K562 (cell line): ENCODE results near the gene HPRT1. TPM values are rescaled to one million over a fixed set of nuclear protein-coding genes. Genes with fewer than 3 reads are reported as not detected.

Experiments used
- ATAC-seq: fragments of 200-7000 bp; cut with Tn5 transposase; 3 replicates; pipeline ENCODE4 v1.9.1; 2020; ENCODE audit warnings: moderate library complexity
- Bru-seq: library from RNA; stranded (reverse); fragments of 400-500 nt; gene quantifications from one replicate; lab custom pipeline; 2021; lab: Mats Ljungman, UMichigan
- BruChase-seq, 2 experiments: library from RNA; stranded (reverse); fragments of 400-500 nt; gene quantifications; one replicate each; lab custom pipeline; 2021; lab: Mats Ljungman, UMichigan
- BruUV-seq: library from RNA; stranded (reverse); fragments of 400-500 nt; replicated peaks from 2 replicates; lab custom pipeline; 2021; lab: Mats Ljungman, UMichigan
- CTCF ChIA-PET: fragments of 300-600 bp; formaldehyde crosslinking; extraction: SDS; loops from one replicate; lab custom pipeline; 2021; ENCODE audit warnings: low intra/inter-chr PET ratio; lab: Yijun Ruan, JAX
- POLR2A ChIA-PET: fragments of 300-600, 350-650 bp; sonication (Branson Sonifier 250); formaldehyde crosslinking; extraction: SDS; loops from one replicate; lab custom pipeline; 2021; ENCODE audit warnings: antibody characterized with exemption, inconsistent platforms; lab: Yijun Ruan, JAX
- DNase-seq, 4 experiments: peaks; one replicate each; pipeline versions ENCODE4 v3.0.0 to v3.0.0-alpha.2; 2011 to 2018; ENCODE audit warnings: low spot score in 3 of 4, mixed read lengths in 3 of 4; ENCODE audit errors: extremely low read depth in 1 of 4
- FAIRE-seq: peaks from 2 replicates; lab custom pipeline; 2011; peaks lifted over from hg19 to GRCh38; lab: Jason Lieb, UNC
- H2AFZ ChIP-seq: 2 replicates; pipeline ENCODE4 v1.6.0; 2011; ENCODE audit warnings: low read depth, low read length, control low read depth, inconsistent platforms
- H3K27ac ChIP-seq: fragments of 200-600 bp; 3 replicates; pipeline ENCODE4 v1.8.0; 2011; ENCODE audit warnings: low read depth, mild to moderate bottlenecking, control low read depth, inconsistent platforms, low read length, moderate library complexity, mixed read lengths; ENCODE audit errors: extremely low read depth
- H3K27me3 ChIP-seq, 2 experiments: fragments of 300-600 bp in 1 of 2; 2 replicates in 1 of 2; 3 replicates in 1 of 2; pipeline versions ENCODE4 v1.6.0 to v1.8.0; 2011; ENCODE audit warnings: inconsistent platforms in 2 of 2, low read length in 2 of 2, mild to moderate bottlenecking in 1 of 2, mixed read lengths in 1 of 2, moderate library complexity in 1 of 2; ENCODE audit not compliant: control insufficient read depth in 2 of 2, insufficient read depth in 2 of 2
- H3K36me3 ChIP-seq: fragments of 300-600 bp; 3 replicates; pipeline ENCODE4 v1.8.0; 2011; ENCODE audit warnings: mild to moderate bottlenecking, low read length, inconsistent platforms; ENCODE audit not compliant: control insufficient read depth, insufficient read depth
- H3K4me1 ChIP-seq, 2 experiments: fragments of 200-600 bp in 1 of 2; replicated peaks in 1 of 2; 2 replicates in 1 of 2; 3 replicates in 1 of 2; pipeline versions ENCODE4 v1.5.1 to v1.8.0; 2011; ENCODE audit warnings: inconsistent platforms in 2 of 2, low read length in 2 of 2, mild to moderate bottlenecking in 1 of 2, mixed read lengths in 1 of 2, moderate library complexity in 1 of 2; ENCODE audit not compliant: control insufficient read depth in 2 of 2, insufficient read depth in 2 of 2
- H3K4me2 ChIP-seq: 2 replicates; pipeline ENCODE4 v1.6.1; 2011; ENCODE audit warnings: low read length, control low read depth, inconsistent platforms, mixed read lengths; ENCODE audit not compliant: insufficient read depth
- H3K4me3 ChIP-seq: fragments of 200-600 bp; sonication (generic), shearing (Covaris generic); 2 replicates; pipeline ENCODE4 v1.5.1; 2016; ENCODE audit warnings: control low read depth, inconsistent platforms
- H3K79me2 ChIP-seq: fragments of 200-600 bp; 3 replicates; pipeline ENCODE4 v1.8.0; 2011; ENCODE audit warnings: low read length, inconsistent platforms; ENCODE audit not compliant: control insufficient read depth, insufficient read depth
- H3K9ac ChIP-seq, 2 experiments: 2 replicates each; pipeline versions ENCODE4 v1.6.0 to v1.6.1; 2011; ENCODE audit warnings: low read depth in 2 of 2, low read length in 2 of 2, control low read depth in 1 of 2, inconsistent platforms in 1 of 2, mild to moderate bottlenecking in 1 of 2, mixed read lengths in 1 of 2; ENCODE audit not compliant: insufficient read depth in 1 of 2
- H3K9me1 ChIP-seq: one replicate; pipeline ENCODE4 v1.6.0; 2011; ENCODE audit warnings: inconsistent platforms, mild to moderate bottlenecking, low read length, moderate library complexity; ENCODE audit not compliant: control insufficient read depth, insufficient read depth
- H3K9me3 ChIP-seq: replicated peaks from 2 replicates; pipeline ENCODE4 v1.5.1; 2011; ENCODE audit warnings: low read depth, low read length, inconsistent platforms; ENCODE audit not compliant: control insufficient read depth, insufficient read depth
- H4K20me1 ChIP-seq: replicated peaks from 2 replicates; pipeline ENCODE4 v1.6.1; 2011; ENCODE audit warnings: low read length, inconsistent platforms, mixed read lengths; ENCODE audit not compliant: control insufficient read depth, insufficient read depth
- EGR1 ChIP-seq: fragments of 450-650 bp; conservative IDR thresholded peaks from 2 replicates; pipeline ENCODE4 v1.6.1; 2017; ENCODE audit warnings: mild to moderate bottlenecking
- GABPB1 ChIP-seq: sonication (generic); formaldehyde crosslinking; IDR thresholded peaks from 2 replicates; pipeline ENCODE4 v1.8.0; 2022; ENCODE audit warnings: mild to moderate bottlenecking, missing genetic modification reagents
- KLF1 ChIP-seq: fragments of 450-650 bp; IDR thresholded peaks from 2 replicates; pipeline ENCODE4 v1.6.1; 2016; ENCODE audit warnings: missing genetic modification characterization, missing compliant biosample characterization
- MAFK ChIP-seq: IDR thresholded peaks from 2 replicates; pipeline ENCODE4 v1.6.1; 2011; ENCODE audit warnings: low read length, improper control_type of control experiment
- MIER1 ChIP-seq: fragments of 450-650 bp; IDR thresholded peaks from 2 replicates; pipeline ENCODE4 v1.6.1; 2016; ENCODE audit warnings: antibody characterized with exemption, mild to moderate bottlenecking, low read depth
- MYC ChIP-seq, 2 experiments: fragments of 250-450 bp in 1 of 2; sonication (Bioruptor Pico) in 1 of 2; IDR thresholded peaks; 2 replicates each; pipeline versions ENCODE4 v1.5.1 to v1.6.1; 2012 to 2021; ENCODE audit warnings: low read depth in 2 of 2, borderline replicate concordance in 1 of 2, improper control_type of control experiment in 1 of 2, low read length in 1 of 2, mild to moderate bottlenecking in 1 of 2, moderate library complexity in 1 of 2
- SLC30A9 ChIP-seq: fragments of 250-450 bp; sonication (Bioruptor Pico); IDR thresholded peaks from 2 replicates; pipeline ENCODE4 v1.8.0; 2022; ENCODE audit warnings: mild to moderate bottlenecking, moderate library complexity
- SP1 ChIP-seq: sonication (generic); formaldehyde crosslinking; IDR thresholded peaks from 2 replicates; pipeline ENCODE4 v1.8.1; 2022; ENCODE audit warnings: mild to moderate bottlenecking, missing genetic modification reagents
- TBP ChIP-seq: optimal IDR thresholded peaks from 2 replicates; pipeline ENCODE3; 2011; ENCODE audit warnings: low read depth, low read length, improper control_type of control experiment
- TEAD1 ChIP-seq, 2 experiments: fragments of 450-650 bp in 1 of 2; sonication (generic) in 1 of 2; formaldehyde crosslinking; IDR thresholded peaks; 2 replicates each; pipeline versions ENCODE4 v1.4.0 to v1.8.0; 2020 to 2022; ENCODE audit warnings: mild to moderate bottlenecking in 2 of 2, missing genetic modification reagents in 1 of 2
- WHSC1 ChIP-seq: IDR thresholded peaks from one replicate; pipeline ENCODE4 v1.6.1; 2012; ENCODE audit warnings: low read length, control low read depth, inconsistent platforms
- ZNF263 ChIP-seq: sonication (generic); formaldehyde crosslinking; IDR thresholded peaks from 2 replicates; pipeline ENCODE4 v1.8.0; 2022; ENCODE audit warnings: mild to moderate bottlenecking, missing genetic modification reagents, borderline replicate concordance
- WGBS: fragments of 100-300 bp; shearing (Covaris generic); methylation state at CpG from one replicate; pipeline ENCODE4 v1.1.6; 2016; ENCODE audit warnings: low coverage, mixed read lengths; ENCODE audit not compliant: insufficient coverage; ENCODE audit errors: missing lambda C conversion rate; 5-methylcytosine and 5-hydroxymethylcytosine counted together
- in situ Hi-C: fragments of 300-500 bp; cut with MboI; formaldehyde crosslinking; loops from 4 replicates; pipeline ENCODE4 v1.15.0; 2018; ENCODE audit warnings: inconsistent platforms, mixed read lengths
- intact Hi-C: fragments of 100-400 bp; cut with micrococcal nuclease; formaldehyde crosslinking; loops from 2 replicates; pipeline ENCODE4 v1.14.2; 2022
- long read RNA-seq, 3 experiments: library from polyadenylated mRNA in 2 of 3; library from RNA in 1 of 3; unstranded in 2 of 3; stranded (forward) in 1 of 3; transcript quantifications; one replicate each; pipeline ENCODE4 v2.0.0, GENCODE V29; 2019 to 2022
- polyA minus RNA-seq, 3 experiments: library from RNA; depleted of rRNA, polyadenylated mRNA; stranded (reverse); fragments of >200 nt; gene quantifications; 2 replicates each; pipeline ENCODE4 v1.2.3, GENCODE V29; 2011
- polyA plus RNA-seq, 8 experiments: library from polyadenylated mRNA; depleted of rRNA in 4 of 8; stranded (reverse) in 5 of 8; unstranded in 3 of 8; fragments of >200 nt; fragmentation: Nextera tagmentation in 2 of 8; fragmentation: Illumina TruSeq in 1 of 8; extraction: Ambion mirVana in 2 of 8; extraction: Trizol in 1 of 8; gene quantifications; 2 replicates each; pipeline versions ENCODE4 v1.2.1 to v1.2.3, GENCODE V29; 2011 to 2014; ENCODE audit warnings: inconsistent platforms in 1 of 8, missing spikeins in 1 of 8
- total RNA-seq, 7 experiments: library from RNA; depleted of rRNA in 6 of 7; stranded (reverse); fragments of >200 nt in 6 of 7; fragmentation: Illumina TruSeq in 2 of 7; extraction: Trizol in 2 of 7; gene quantifications; 2 replicates each; pipeline versions ENCODE4 v1.2.1 to v1.2.3, GENCODE V29; 2011 to 2021; ENCODE audit warnings: low replicate concordance in 1 of 7

The HPRT1 gene
- total RNA-seq (2011; cell fraction: chromatin; rRNA removed; ENCODE audit: low replicate concordance): 17.7 and 28.9 TPM in 2 replicates
- total RNA-seq (2011; cell fraction: nucleolus; rRNA removed): 7.0 and 9.9 TPM in 2 replicates
- 23.0 and 26.9 TPM in 2 replicates for total RNA-seq (2011; cell fraction: nucleoplasm; rRNA removed)
- total RNA-seq (2014; rRNA removed) (24.4 and 28.6 TPM in 2 replicates), total RNA-seq (2014; rRNA removed; fragmentation: Illumina TruSeq; extraction: Trizol) (56.4 and 64.8 TPM in 2 replicates), total RNA-seq (2015; rRNA removed; fragmentation: Illumina TruSeq; extraction: Trizol) (39.3 and 39.5 TPM in 2 replicates), total RNA-seq (2021) (96.8 and 98.0 TPM in 2 replicates), polyA plus RNA-seq (2011; rRNA removed) (71.5 and 104 TPM in 2 replicates), polyA plus RNA-seq (2014; fragmentation: Illumina TruSeq; extraction: Trizol) (154 and 158 TPM in 2 replicates), polyA plus RNA-seq (2014; fragmentation: Nextera tagmentation; extraction: Ambion mirVana) (100 to 1,000 TPM; 120 to 121 TPM), polyA plus RNA-seq (2014; rRNA removed) (100 and 106 TPM in 2 replicates), polyA minus RNA-seq (2011; rRNA and poly(A)+ RNA removed) (74.2 and 78.3 TPM in 2 replicates), Bru-seq, nascent RNA (percentile 88 among the genes with signal in this experiment), BruChase-seq, experiment 1, labeled RNA remaining after a 2-hour chase (percentile 91 among the genes with signal in this experiment), BruChase-seq, experiment 2, labeled RNA remaining after a 6-hour chase (percentile 91 among the genes with signal in this experiment)
- polyA plus RNA-seq (2011; cell fraction: cytosol; rRNA removed): 18.6 and 32.6 TPM in 2 replicates
- polyA plus RNA-seq (2011; cell fraction: nucleus; rRNA removed): 13.9 and 21.7 TPM in 2 replicates
- 75.7 and 109 TPM in 2 replicates for polyA plus RNA-seq (2012)
- polyA minus RNA-seq (2011; cell fraction: cytosol; rRNA and poly(A)+ RNA removed): 36.2 and 39.2 TPM in 2 replicates
- polyA minus RNA-seq (2011; cell fraction: nucleus; rRNA and poly(A)+ RNA removed): 6.2 and 10.9 TPM in 2 replicates
- long read RNA-seq, experiment 1, transcript HPRT1-201 (9 exons, 1,407 nt): major isoform, 12 of 21 reads
- long read RNA-seq, experiment 1, partial matches to known transcripts: 3 of 21 reads
- long read RNA-seq, experiment 1, other reads (novel, unspliced or antisense): 6 of 21 reads
- long read RNA-seq, experiment 2, partial matches to known transcripts: 22 of 26 reads
- long read RNA-seq, experiment 2, other reads (novel, unspliced or antisense): 2 of 26 reads
- long read RNA-seq, experiment 3, transcript HPRT1-201 (9 exons, 1,407 nt): major isoform, 11 of 13 reads
- long read RNA-seq, experiment 3, partial matches to known transcripts: 0 of 13 reads
- long read RNA-seq, experiment 3, other reads (novel, unspliced or antisense): 2 of 13 reads

DNA sequence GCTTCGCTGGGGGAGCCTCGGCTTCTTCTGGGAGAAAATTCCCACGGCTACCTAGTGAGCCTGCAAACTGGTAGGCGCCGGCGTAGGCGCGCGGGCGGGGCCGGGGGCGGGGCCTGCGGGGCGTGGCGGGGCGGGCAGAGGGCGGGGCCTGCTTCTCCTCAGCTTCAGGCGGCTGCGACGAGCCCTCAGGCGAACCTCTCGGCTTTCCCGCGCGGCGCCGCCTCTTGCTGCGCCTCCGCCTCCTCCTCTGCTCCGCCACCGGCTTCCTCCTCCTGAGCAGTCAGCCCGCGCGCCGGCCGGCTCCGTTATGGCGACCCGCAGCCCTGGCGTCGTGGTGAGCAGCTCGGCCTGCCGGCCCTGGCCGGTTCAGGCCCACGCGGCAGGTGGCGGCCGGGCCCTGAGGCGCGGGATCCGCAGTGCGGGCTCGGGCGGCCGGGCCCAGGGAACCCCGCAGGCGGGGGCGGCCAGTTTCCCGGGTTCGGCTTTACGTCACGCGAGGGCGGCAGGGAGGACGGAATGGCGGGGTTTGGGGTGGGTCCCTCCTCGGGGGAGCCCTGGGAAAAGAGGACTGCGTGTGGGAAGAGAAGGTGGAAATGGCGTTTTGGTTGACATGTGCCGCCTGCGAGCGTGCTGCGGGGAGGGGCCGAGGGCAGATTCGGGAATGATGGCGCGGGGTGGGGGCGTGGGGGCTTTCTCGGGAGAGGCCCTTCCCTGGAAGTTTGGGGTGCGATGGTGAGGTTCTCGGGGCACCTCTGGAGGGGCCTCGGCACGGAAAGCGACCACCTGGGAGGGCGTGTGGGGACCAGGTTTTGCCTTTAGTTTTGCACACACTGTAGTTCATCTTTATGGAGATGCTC lies at the start of gene HPRT1:
HPRT1 (plus strand) TSS at position 161 of the 857 bp plus-strand sequence; CDS start at position 308, 147 bp downstream.
- Histone ChIP-seq H3K4me3 (peak within 1 kb of the TSS; percentile 90), H2AFZ (peak within 1 kb of the TSS; percentile 85), H3K27me3 (no peaks in the 10 kb centered on the region), H3K9ac (peak within 1 kb of the TSS; percentile 80 to 94), H3K9me3 (no peaks in the 10 kb centered on the region), H3K36me3 (peaks cover 11% of the 10 kb centered on the region; the same call in 1 of the 3 replicates), H3K9me1 (no peaks in the 10 kb centered on the region), H3K27ac (peak within 1 kb of the TSS; percentile 92), H3K4me1 (peaks cover 12 to 14% of the 10 kb centered on the region in 2 experiments; a peak in 4 of 5 replicates), H3K79me2 (peaks cover 46% of the 10 kb centered on the region), H3K4me2 (peak within 1 kb of the TSS; percentile 97), H4K20me1 (0 out of 2 replicates have a peak, but pooled peaks cover 4% of the 10 kb centered on the region)
- FAIRE-seq (peak; percentile 23), ATAC-seq (peak; percentile 92), DNase-seq (peak; percentile 79 to 86 (median 80))
- BruUV-seq: no TSS peak
- WGBS: 2% methylated on average over 8 of the region's 85 CpGs
- intact Hi-C loops: no loop called here
- ChIA-PET CTCF (no interaction called here), POLR2A (interaction anchor here (0.7 to 0.8 kb wide), 3 partner anchors 11 to 13 kb away, joined by 3 to 4 read pairs (median 3); no protein-coding TSS in a partner anchor)
- in situ Hi-C loops: no loop called here
- TF ChIP-seq MIER1 (no peak), MAFK (no peak), SLC30A9 (CRISPR knock-in tag) (no peak), GABPB1 (CRISPR knock-in tag) (peak; percentile 48), TEAD1 (CRISPR knock-in tag; IDR thresholded peaks at IDR 0.05) (peak in 1 of 2 experiments; percentile 39; a peak in 1 of 4 replicates), WHSC1 (no peak), ZNF263 (CRISPR knock-in tag) (no peak), SP1 (CRISPR knock-in tag) (no peak), MYC (IDR thresholded peaks at IDR 0.05; ENCODE audit: low read depth, low read length) (peak; percentile 80; the same call in 1 of the 2 replicates), MYC (CRISPR knock-in tag; IDR thresholded peaks at IDR 0.05; ENCODE audit: borderline replicate concordance, low read depth) (no peak), TBP (peak; percentile 67), KLF1 (no peak), EGR1 (peak; percentile 71)
